PC-9 (cell line): Measurements from ENCODE around the gene SGPP1. TPM values are rescaled to one million over a fixed set of nuclear protein-coding genes. Genes with fewer than 3 reads are reported as not detected.
"Not testable (repeated sequence)": the region's sequence is repeated elsewhere in the genome, so short reads cannot be mapped to it uniquely, and the experiment has no call there.

ENCODE experiments used
- BruUV-seq: library from RNA; stranded (reverse); fragments of 400-500 nt; replicated peaks from 2 replicates; lab custom pipeline; 2021; lab: Mats Ljungman, UMichigan
- CTCF ChIA-PET: fragments of 300-600 bp; sonication (Branson Sonifier 250); formaldehyde crosslinking; loops from one replicate; lab custom pipeline; 2022; ENCODE audit warnings: antibody characterized with exemption; lab: Charles Lee
- POLR2A ChIA-PET: fragments of 300-600 bp; sonication (Branson Sonifier 250); formaldehyde crosslinking; loops from one replicate; lab custom pipeline; 2022; ENCODE audit warnings: antibody characterized with exemption; ENCODE audit not compliant: unreplicated experiment; lab: Charles Lee
- DNase-seq, 2 experiments: peaks; one replicate each; pipeline versions ENCODE4 v3.0.0 to v3.0.0-alpha.2; 2015 to 2022; ENCODE audit warnings: mixed read lengths in 1 of 2
- H2AFZ ChIP-seq: fragments of 200-600 bp; sonication (generic); 2 replicates; pipeline ENCODE4 v1.8.1; 2017; ENCODE audit warnings: antibody characterized with exemption
- H3F3A ChIP-seq: fragments of 200-600 bp; sonication (generic); 2 replicates; pipeline ENCODE4 v1.8.1; 2017; ENCODE audit warnings: antibody characterized with exemption, mild to moderate bottlenecking, low read depth; ENCODE audit not compliant: insufficient read depth
- H3K27ac ChIP-seq: fragments of 200-600 bp; sonication (generic); 2 replicates; pipeline ENCODE4 v1.6.1; 2016; ENCODE audit warnings: mixed run types
- H3K27me3 ChIP-seq: fragments of 200-600 bp; sonication (generic); 2 replicates; pipeline ENCODE4 v1.6.1; 2016; ENCODE audit warnings: low read depth, mixed run types; ENCODE audit not compliant: insufficient read depth
- H3K36me3 ChIP-seq: fragments of 200-600 bp; sonication (generic); 2 replicates; pipeline ENCODE4 v1.6.1; 2016; ENCODE audit warnings: low read depth, mixed run types
- H3K4me1 ChIP-seq: fragments of 200-600 bp; sonication (generic); replicated peaks from 2 replicates; pipeline ENCODE4 v1.6.1; 2016; ENCODE audit warnings: mixed run types; ENCODE audit not compliant: insufficient read depth
- H3K4me2 ChIP-seq: fragments of 200-600 bp; sonication (generic); 2 replicates; pipeline ENCODE4 v1.6.1; 2017; ENCODE audit warnings: mixed run types
- H3K4me3 ChIP-seq: fragments of 200-600 bp; sonication (generic); 2 replicates; pipeline ENCODE4 v1.6.1; 2016; ENCODE audit warnings: mixed run types
- H3K79me2 ChIP-seq: fragments of 200-600 bp; sonication (generic); 2 replicates; pipeline ENCODE4 v1.6.1; 2017; ENCODE audit warnings: low read depth, mixed run types
- H3K9me2 ChIP-seq: fragments of 200-600 bp; sonication (generic); 2 replicates; pipeline ENCODE4 v1.8.1; 2017; ENCODE audit warnings: mild to moderate bottlenecking; ENCODE audit not compliant: insufficient read depth
- H3K9me3 ChIP-seq: fragments of 200-600 bp; sonication (generic); 2 replicates; pipeline ENCODE4 v1.8.1; 2016; ENCODE audit warnings: low read depth; ENCODE audit not compliant: insufficient read depth
- H4K20me1 ChIP-seq: fragments of 200-600 bp; sonication (generic); 2 replicates; pipeline ENCODE4 v1.8.1; 2017; ENCODE audit not compliant: insufficient read depth
- CTCF ChIP-seq: fragments of 200-600 bp; sonication (generic); conservative IDR thresholded peaks from 2 replicates; pipeline ENCODE4 v1.6.1; 2017; ENCODE audit warnings: mixed run types, antibody characterized with exemption, mild to moderate bottlenecking, moderate library complexity
- EZH2 ChIP-seq: fragments of 200-600 bp; sonication (generic); IDR thresholded peaks from 2 replicates; pipeline ENCODE4 v1.8.0; 2017; ENCODE audit warnings: antibody characterized with exemption, low read depth
- intact Hi-C: fragments of 100-400 bp; cut with micrococcal nuclease; formaldehyde crosslinking; loops from one replicate; pipeline ENCODE4 v1.10.0; 2022; ENCODE audit not compliant: unreplicated experiment
- total RNA-seq: library from RNA; stranded (reverse); gene quantifications from 2 replicates; pipeline ENCODE4 v1.2.3, GENCODE V29; 2021

Gene SGPP1
- total RNA-seq, 1 experiment from 2014 or later: 26.7 TPM

GRCh38 chr14:63752449-63753169 is 24.7 kb upstream of the SGPP1 start:
- Histone ChIP-seq H3K36me3 (no peaks in the 10 kb centered on the region), H4K20me1 (no peaks in the 10 kb centered on the region), H3K9me2 (no peaks in the 10 kb centered on the region), H3K27ac (peak overlapping the region; percentile 66), H2AFZ (0 out of 2 replicates have a peak overlapping the region, but pooled peaks have one; percentile 5), H3K4me2 (peak overlapping the region; percentile 76), H3K27me3 (no peaks in the 10 kb centered on the region), H3K4me1 (peaks cover 20% of the 10 kb centered on the region), H3F3A (peaks cover 24% of the 10 kb centered on the region), H3K9me3 (no peaks in the 10 kb centered on the region), H3K4me3 (peak overlapping the region; percentile 49), H3K79me2 (no peaks in the 10 kb centered on the region)
- CTCF ChIA-PET: interaction anchor here (0.7 kb wide), 1 partner anchor 1530 kb away, joined by 4 read pairs; no protein-coding TSS in a partner anchor
- intact Hi-C loops: loop anchor here (1.0 kb wide), 1 partner anchor 26 kb away; no protein-coding TSS in a partner anchor
- TF ChIP-seq CTCF: no peak
- TF ChIP-seq EZH2: no peak
- POLR2A ChIA-PET: interaction anchor here (0.6 kb wide), 1 partner anchor 284 kb away, joined by 3 read pairs; no protein-coding TSS in a partner anchor
- peak; percentile 68 to 98 for DNase-seq
- BruUV-seq: no TSS peak

- H4K20me1 ChIP-seq, CTCF ChIA-PET, H2AFZ ChIP-seq, DNase-seq, H3K9me2 ChIP-seq, H3K79me2 ChIP-seq, BruUV-seq, POLR2A ChIA-PET, H3K27me3 ChIP-seq, intact Hi-C loops, H3K4me2 ChIP-seq, H3K36me3 ChIP-seq, H3K4me3 ChIP-seq, H3K9me3 ChIP-seq, H3K27ac ChIP-seq: not testable (repeated sequence)
- Histone ChIP-seq H3K4me1 (peaks cover 24% of the 10 kb centered on the region), H3F3A (peaks cover 31% of the 10 kb centered on the region)
These were observed 23.2 kb upstream of the SGPP1 start for GRCh38 chr14:63751076-63751475.

- Histone ChIP-seq H3K4me3 (no peak overlapping the region), H3K79me2 (no peaks in the 10 kb centered on the region), H3K9me3 (no peaks in the 10 kb centered on the region), H2AFZ (no peak overlapping the region), H3K36me3 (no peaks in the 10 kb centered on the region), H3K4me2 (no peak overlapping the region), H3K27me3 (no peaks in the 10 kb centered on the region), H3K27ac (no peak overlapping the region), H3K4me1 (peaks cover 21% of the 10 kb centered on the region), H3K9me2 (no peaks in the 10 kb centered on the region), H3F3A (peaks cover 30% of the 10 kb centered on the region), H4K20me1 (no peaks in the 10 kb centered on the region)
- no peak for TF ChIP-seq EZH2
- no peak for TF ChIP-seq CTCF
- BruUV-seq: no TSS peak
- ChIA-PET CTCF (no interaction called here), POLR2A (no interaction called here)
- intact Hi-C loops: no loop called here
- no peak for DNase-seq
These were observed 20.0 kb upstream of the SGPP1 start for GRCh38 chr14:63747846-63748245.
